ENCODE measurements around the gene SRGN.

The SRGN gene

DNA sequence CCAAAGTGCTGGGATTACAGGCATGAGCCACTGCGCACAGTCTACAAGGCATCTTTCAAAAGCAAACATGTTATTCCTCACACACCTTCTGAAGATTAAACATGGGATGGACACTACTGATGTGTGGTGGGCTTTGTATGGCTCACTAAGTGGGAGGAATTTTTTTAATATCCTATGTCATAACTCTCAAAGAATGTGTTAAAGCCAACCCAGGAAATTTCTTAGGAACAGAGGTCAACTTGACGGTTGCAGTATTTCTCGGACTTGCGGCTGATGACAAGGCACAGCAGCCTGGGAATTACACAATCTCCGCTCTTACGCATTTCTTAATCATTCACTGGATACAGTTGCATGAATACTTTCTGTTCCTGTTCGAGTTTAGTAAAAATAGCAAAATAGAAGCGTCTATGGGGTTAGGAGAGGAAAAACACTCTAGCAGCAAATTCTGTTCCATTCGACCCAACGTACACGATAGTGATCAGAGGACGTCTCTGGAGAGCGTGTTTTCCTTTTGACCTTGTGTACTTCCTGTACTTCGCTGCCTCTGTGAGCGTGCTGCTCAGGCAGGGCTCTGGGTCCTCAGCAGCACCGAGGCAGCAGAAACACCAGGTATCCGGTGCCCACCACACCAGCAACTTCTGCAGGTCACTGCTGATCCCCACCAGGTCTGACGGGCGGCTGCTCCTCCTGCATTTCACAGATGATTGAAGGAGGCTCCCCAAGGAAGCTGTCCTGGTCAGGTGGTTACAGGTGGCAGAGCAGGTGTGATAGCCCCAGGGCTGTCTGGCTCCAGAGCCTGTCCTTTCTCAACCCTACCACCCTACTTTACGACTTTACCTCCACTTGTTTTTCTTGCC lies 26.4 kb upstream of the SRGN start:
- no peak for DNase-seq

DNA sequence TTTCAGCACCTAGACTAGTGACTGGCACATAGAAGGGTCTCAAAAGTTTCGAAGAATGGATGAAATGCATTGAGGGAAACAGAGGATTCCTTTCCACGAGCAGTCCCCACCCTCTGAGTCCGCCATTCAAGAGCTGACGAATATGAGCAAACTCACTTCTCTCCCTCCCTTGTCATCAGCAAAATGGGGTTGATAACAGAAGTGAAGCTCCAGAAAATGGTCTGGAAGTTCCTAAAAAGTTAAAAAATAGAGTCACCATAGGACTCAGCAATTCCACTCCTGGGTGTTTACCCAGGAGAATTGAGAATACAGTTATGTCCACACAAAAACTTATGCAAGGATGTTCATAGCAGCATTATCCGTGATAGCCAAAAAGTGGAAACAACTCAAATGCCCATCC lies 25.0 kb upstream of the SRGN start:
- no peak for DNase-seq

DNA sequence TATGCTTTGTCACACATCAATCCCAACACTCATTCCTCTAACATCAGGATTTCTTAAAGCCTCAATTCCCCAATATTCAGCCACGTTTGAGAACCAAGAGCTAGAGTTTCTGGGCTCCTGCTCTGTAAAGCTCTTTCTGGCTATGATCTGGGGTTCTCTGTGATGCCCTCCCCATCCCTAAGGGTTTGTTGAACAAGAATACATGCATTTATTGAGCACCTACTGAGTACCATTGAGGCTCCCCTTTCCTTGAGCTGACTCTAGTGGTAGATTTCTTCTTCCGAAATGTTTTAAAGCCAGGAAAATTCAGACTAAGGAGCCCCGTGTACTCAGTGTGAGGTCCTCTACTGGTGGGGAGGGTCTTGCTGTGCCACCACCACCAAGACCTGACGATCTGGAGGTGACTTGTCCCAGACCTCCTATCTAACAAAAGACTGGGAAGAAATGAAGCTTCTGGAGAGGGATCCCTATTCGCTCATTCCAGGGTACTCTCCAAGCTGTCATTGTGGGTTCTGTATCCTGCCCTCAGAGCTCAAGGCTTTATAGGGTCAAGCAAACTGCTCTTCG lies 23.1 kb upstream of the SRGN start:
- no peak for DNase-seq

DNA sequence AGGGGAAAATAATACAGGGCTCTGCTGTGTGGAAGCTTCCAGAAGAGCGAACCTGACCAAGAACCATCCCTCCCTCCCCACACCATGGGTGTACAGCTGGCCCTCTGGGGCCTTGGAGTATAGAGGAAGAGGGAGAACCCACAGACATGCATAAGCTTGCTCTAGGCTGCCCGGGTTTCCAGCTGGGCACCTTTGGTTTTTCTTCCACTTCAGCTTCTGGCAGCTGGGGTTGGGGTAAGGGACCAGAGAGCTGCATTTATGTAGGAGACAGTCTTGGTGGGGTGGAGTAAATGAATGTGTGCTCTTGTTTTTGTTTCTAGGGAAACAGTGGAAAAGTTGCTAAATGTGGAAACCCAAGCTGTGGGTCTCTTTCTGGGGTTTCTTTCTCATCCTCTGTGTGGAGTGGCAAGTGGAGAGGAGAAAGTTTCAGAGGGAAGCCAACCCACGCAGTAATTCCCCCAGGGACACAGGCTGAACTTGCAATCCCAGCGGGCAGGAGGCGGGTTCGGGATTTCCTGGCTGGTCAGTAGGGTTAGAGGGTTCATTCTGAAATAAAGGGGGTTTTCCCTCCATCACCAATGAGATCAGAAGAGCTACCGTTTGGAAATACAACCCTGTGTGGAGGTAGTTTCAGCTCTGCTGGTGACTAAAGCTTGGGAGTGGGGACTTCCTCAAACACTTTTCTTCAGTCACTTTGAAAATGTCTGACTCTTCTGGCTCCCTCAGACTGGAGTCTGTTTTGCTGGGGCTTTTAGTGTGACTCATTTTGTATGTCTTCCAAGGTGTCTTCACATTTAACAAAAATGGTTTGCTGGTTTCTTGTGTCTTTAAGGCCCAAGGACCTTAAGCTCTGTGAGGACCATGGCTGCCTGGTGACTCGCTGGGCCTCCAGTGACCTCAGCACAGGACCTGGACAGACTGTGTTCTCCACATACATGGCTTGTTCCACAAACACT lies 22.2 kb upstream of the SRGN start:
- no peak for DNase-seq

DNA sequence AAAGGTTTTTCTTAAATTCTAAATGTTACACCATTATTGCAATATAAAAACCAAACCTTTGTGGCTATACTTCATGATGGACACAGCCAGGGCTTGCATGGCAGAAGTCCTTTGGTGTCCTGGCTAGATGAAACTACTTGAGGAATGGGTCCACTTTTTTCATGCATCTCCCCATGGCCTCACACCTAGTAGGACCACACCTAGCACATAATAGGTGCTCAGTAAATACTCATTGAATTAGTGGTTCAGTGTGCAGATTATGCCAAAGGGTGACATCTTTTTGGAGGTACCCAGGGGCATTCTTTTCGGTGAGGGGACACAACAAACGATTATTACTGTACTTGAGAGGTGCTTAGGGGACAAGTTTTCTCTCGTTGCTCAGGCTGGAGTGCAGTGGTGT lies 20.7 kb upstream of the SRGN start:
- no peak for DNase-seq

DNA sequence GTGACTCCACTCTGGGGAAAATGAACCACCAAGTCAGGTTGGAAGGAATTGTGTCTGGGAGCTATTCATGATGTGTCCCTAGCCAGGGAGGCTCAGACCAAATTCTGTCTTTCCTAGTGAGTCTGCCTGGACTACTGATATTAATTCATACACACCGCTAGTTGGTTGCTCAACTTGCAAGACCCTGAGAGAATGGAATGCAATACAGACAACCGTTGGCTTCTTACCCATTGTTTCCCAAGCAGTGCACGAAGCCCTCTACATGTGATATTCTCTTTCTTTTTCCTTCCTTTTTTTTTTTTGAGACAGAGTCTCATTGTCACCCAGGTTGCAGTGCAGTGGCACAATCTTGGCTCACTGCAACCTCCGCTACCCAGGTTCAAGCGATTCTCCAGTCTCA lies 19.4 kb upstream of the SRGN start:
- DNase-seq = no peak

DNA sequence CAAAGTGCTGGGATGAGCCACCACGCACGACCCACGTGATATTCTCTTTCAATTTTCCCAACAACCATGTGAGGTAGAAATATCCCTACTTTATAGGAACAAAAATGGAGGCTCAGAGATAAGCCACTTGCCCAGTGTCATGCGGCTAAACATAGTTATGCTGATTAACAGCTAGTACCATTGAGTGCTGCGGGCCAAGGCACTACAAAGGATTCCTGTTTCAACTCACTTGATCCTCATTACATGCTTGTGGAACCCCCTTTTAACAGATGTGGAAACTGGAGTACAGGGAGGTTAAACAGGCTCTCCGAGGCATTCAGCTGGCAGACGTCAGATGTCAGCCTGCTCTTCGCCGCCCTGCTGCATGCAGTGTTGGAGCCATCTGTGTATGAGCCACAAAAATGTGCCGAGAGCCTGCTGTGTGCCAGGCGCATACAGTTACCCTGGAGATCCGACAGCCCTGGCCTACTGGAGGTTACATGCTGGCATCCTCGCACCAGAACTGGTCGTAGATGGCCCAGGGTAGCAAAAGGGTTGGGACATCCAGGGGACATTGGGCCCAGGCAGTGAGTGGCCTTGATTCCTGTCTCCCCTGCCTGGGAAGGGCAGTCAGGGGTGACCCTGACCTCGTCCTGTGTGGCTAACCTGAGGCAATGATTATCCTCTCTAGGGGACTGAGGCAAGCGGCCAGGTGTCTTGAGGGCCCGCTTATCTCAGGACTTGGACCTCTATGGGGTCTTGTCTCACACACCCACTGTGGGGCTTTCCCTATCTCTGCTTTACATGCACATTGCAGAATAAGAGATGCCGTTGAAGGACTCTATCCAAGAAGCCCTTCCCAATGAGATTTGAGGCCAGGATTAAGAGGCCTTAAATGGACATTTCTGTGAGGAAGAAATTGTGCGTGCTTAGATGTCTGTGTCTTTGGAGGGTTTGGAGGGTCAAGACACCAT lies 18.5 kb upstream of the SRGN start:
- DNase-seq = no peak

DNA sequence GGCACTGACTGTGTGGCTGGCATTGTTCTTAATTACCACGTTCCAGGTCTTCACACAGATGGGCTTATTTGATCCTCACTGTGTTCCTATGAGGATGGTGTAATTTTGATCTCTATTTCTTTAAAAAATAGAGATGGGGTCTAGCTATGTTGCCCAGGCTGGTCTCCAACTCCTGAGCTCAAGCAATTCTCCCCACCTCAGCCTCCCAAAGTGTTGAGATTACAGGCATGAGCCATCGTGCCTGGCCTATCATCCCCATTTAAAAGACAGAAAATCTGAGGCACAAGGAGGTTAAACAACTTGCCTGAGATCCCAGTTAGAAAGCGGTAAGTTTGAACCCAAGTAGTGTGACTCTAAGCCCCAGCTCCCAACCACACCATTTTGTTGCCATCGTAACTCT lies 17.0 kb upstream of the SRGN start:
- DNase-seq = no peak

DNA sequence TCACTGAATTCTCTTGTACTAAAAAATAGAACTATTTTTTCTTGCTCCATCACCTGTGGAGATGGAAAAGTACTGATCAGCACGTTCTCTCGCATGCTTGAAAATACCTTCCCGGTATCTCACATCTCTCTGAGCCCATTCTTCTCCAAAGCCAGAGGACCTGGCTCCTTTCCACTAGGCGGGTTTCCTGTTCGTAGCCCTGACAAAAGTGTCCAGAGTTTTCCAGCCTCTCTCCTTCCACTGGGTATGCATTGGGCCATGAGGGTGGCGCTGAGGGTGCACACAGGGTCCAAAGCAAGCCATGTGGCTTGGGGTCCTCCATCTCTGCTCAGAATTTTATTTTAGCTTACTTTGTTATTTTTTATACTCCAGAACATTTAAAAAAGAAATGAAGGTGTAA lies 16.3 kb upstream of the SRGN start:
- DNase-seq = no peak

DNA sequence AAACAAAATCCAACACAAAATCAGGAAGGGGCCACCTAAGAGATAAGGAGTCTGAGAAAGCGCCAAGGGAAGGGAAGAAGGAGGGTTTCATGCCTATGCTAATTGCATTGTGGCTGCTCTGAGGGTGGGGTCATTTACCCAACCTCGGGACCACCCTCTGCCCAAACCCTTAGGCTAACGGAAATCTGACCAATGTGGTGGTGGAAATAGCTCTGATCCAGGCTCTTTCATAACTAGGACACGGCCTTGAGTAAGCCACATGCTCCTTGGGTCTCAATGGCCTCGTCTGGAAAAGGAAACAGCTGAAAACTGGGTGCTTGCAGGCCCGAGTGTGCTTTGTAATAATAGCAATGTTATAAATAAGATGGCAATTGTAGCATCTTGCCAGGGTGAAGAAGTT lies 14.9 kb upstream of the SRGN start:
- no peak for DNase-seq

DNA sequence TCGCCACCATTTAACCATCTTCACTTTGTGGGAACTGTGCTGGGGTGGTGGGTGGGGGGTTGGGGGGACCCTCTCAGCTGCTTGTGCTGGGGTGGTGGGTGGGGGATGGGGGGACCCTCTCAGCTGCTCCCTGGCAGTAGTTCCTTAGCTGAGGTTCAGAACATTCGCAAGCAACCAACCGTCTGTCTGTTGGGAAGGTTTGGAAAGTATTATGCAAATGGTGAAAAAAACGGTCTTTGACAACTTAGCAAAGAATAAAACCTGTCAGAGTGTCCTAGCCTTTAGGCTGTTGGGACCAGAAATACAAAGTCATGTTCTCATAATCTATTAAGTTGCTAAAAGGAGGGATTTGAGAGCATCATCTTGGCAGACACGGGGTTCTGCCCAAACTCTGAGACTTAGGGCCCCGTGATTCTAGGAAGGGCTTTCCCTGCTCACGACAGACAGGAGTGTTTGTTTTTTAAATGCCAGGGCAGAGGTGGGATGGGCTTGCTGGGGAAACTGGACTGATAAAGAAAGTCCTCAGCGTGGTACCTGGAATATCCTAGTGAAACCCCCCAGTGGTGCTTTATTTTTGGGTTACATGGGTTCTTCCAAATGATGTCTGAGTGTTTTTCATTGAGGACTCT lies 14.1 kb upstream of the SRGN start:
- no peak for DNase-seq

DNA sequence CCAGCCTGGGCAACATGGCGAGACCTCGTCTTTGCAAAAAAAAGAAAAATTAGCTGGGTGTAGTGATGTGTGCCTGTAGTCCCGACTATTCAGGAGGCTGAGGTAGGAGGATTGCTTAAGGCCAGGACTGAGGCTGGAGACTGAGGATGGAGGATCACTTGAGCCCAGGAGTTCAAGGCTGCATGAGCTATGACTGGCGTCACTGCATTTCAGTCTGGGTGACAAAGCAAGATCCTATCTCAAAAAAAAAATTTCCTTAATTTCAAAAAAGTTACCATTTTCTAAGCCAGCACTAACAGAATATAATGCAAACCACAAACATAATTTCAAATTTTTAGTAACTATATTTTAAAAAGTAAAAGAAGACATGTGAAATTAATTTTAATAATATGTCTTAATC lies 13.4 kb upstream of the SRGN start:
- DNase-seq = no peak

DNA sequence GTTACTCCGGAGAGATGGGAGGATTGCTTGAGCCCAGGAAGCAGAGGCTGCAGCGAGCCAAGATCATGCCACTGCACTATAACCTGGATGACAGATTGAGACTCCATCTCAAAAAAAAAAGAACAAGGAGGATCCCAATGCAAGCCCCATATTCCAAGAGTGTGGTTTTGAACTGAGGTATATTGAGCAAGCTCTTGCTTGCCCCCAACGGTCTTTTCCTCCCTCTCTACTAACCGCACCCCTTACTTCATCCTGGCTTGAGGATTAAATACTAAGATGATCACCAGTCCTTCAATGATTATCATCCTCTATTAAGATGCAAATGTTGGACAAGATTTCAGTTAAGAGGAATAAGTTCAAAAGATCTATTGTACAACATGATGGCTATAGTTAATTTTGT lies 12.5 kb upstream of the SRGN start:
- DNase-seq = no peak

DNA sequence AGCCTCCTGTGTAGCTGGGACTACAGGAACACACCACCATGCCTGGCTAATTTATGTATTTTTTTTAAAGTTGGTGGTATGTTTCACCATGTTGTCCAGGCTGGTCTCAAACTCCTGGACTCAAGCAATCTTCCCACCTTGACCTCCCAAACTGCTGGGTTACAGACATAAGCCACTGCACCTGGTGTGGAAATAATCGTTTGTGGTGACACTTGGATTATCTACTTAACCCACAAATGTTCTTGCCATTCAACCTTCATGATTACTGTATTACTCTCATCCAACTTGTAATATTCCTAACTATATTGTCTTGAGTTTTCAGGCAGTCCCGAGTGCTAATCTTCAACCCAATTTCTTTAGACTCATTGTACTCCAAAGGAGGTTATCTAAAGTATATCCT lies 9.6 kb upstream of the SRGN start:
- DNase-seq = no peak

DNA sequence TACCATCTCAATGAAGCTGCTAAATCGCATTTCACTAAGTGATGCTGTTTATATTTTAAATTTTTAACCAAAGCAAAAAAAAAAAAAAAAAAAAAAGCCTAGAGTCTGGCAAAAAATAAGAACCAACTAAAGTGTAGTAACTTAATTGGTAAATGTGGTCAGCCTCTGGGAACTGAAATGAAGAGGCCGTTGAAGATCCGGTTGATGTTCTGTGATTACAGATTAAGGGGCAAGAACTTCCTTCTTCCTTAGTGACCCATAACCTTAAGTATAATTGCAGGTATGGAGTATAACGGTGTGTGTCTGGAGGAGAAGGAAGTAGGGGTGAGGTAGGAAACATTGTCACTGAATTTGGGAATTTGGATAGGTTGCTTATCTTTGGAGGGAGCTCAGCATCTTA lies 7.7 kb upstream of the SRGN start:
- no peak for DNase-seq

DNA sequence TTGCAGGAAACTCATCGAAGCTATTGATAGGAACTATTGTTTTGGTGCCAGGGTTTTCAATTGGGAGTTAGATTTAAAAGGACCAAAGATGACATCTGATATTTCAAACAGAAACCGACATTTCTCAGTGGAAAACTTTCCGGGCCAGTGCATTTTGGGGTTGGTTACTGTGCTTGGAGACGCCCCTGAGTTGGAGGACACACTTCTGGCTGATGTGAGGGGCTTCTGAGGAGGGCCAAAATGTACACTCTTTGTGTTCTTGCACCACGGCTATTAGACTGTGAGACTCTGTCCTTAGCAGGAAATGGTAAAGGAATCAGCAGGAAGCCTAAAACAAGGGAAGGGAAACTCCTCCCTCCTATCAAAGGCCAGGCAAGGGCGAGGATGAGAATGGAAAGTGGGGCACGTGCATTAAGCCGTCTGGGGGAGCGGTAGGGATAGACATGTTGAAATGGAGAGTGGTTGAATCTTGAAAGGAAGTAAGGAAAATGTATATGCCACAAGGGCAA lies 1.8 kb upstream of the SRGN start:
- no peak for DNase-seq

DNA sequence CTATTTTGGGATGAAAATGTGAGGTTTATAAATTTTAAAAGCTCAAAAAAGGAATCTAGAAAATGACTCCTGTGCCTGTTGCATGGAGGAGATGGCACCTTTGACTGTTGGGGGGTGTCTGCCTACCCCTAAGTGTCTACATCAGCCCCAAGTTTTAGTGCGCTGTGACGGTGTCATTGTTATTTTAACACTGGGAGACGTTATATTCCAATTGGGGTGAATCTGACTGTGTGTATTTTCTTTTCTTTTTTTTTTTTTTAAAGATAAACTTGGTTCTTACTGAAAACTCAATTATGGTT lies 517 bp downstream of the SRGN start:
- DNase-seq = no peak

DNA sequence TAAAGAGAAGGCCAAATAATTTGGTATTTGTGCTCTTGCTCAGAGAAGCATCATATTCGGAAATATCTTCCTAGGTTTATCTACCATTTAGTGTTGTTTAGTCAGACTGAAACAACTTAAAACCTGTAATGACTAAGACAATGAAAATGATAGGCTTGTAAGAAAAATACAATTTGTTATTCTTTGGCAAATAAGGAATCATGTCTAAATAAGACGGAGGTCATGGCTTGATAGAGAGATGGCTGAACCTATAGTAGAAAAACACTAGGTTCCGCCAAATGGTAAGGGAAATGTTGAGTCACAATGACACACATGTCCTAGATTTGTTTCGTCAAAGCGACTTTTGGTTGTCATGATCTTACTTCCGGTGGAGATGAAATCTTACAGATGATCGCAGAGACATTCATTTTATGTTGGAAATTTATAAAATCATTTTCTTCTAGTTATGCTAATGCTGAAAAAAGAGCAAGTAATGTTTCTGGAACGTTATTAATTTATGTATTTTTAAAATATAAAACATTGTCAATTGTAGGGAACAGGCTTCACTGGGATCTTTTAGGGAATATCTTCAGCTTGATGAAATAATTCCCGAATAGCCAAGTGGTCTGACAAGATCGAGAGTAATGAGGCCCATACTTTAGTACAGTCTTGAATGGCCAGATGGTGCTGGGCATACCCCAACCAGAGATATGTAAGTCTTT lies 1.0 kb downstream of the SRGN start:
- no peak for DNase-seq

DNA sequence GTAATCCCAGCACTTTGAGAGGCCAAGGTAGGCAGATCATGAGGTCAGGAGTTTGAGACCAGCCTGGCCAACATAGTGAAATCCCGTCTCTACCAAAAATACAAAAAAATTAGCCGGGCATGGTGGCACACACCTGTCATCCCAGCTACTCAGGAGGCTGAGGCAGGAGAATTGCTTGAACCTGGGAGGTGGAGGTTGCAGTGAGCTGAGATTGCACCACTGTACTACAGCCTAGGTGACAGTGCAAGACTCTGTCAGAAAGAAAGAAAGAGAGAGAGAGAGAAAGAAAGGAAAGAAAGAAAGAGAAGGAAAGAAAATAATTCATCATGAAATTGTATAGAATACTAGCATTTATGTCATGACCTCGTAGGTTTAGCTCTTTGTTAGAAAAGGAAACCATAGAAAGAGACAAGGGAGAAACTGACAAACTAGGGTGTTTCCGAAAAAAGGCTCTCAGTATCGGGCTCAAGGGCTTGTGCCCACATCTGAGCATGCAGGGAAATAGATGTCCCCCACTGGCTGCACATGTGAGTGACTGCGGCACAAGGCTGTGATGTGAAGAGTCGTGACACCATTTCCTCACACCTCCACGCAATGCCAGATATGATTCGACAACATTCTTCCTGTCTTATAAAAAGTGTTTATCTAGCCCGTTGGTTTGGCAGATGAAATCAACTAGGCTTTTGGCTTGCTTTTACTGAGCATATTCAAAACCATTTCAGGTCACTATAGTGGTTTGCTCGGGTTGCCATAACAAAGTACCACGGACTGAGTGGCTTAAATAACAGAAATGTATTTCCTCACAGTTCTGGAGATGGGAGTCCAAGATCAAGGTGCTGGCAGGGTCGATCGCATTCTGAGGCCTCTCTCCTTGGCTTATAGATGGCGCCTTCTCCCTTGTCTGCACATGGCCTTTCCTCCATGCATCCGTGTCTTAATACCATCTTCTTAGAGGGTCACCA lies 2.0 kb downstream of the SRGN start:
- DNase-seq = no peak

DNA sequence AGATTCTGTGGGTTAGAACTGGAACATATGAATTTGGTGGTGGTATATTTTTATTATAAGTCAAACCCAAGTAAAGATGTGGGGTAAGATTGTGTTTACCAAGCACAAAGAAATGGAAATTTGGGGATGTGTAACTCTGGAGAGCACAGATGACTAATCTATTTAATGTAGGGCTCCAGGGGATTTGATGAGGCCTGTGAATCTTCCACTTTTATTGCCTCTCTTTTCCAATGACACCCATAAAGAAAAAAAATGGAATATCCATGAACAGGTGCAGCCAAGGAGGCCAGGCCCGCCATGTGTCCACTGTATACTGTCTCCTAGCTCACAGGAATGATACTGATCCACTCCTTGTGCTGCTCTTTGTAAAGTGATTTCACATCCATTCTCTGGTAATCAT lies 2.8 kb downstream of the SRGN start:
- no peak for DNase-seq

Data from NCI-H748 treated with DMSO at 0.1 percent for 48 hours (cell line).